Fibroblast of mammary gland (primary cell): Measurements from ENCODE around the gene COPG1.
"Not testable (repeated sequence)": the region's sequence is repeated elsewhere in the genome, so short reads cannot be mapped to it uniquely, and the experiment has no call there.

Experiments
- DNase-seq: peaks from one replicate; pipeline ENCODE4 v3.0.0-alpha.2; 2010; ENCODE audit warnings: low read depth
- H3K4me3 ChIP-seq: 2 replicates; pipeline ENCODE4 v1.5.1; 2011; ENCODE audit warnings: low read depth, mild to moderate bottlenecking, low read length, moderate library complexity; ENCODE audit not compliant: control insufficient read depth
- TF ChIP-seq, protein P1 (sequence below): conservative IDR thresholded peaks from 2 replicates; pipeline ENCODE4 v1.5.1; 2011; ENCODE audit warnings: low read depth, low read length, inconsistent platforms; ENCODE audit not compliant: control insufficient read depth, insufficient read depth

The COPG1 gene

DNA sequence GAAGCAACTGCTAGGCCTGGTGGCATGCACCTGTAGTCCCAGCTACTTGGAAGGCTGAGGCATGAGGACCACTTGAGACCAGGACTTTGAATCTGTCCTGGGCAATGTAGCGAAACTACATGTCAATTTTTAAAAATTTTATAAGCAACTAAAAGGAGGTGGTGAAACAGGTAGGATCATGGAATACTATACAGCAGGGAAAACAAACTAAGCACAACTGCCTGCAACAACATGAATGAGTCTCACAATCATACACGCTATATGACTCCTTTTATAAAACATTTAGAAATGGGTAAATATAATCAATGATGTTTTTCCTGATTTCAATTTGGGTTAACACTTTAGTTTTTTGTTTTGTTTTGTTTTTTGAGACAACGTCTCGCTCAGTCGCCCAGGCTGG lies 36.2 kb upstream of the COPG1 start:
- H3K4me3 ChIP-seq: no peak overlapping the region
- DNase-seq: no peak
- TF ChIP-seq, protein P1, sequence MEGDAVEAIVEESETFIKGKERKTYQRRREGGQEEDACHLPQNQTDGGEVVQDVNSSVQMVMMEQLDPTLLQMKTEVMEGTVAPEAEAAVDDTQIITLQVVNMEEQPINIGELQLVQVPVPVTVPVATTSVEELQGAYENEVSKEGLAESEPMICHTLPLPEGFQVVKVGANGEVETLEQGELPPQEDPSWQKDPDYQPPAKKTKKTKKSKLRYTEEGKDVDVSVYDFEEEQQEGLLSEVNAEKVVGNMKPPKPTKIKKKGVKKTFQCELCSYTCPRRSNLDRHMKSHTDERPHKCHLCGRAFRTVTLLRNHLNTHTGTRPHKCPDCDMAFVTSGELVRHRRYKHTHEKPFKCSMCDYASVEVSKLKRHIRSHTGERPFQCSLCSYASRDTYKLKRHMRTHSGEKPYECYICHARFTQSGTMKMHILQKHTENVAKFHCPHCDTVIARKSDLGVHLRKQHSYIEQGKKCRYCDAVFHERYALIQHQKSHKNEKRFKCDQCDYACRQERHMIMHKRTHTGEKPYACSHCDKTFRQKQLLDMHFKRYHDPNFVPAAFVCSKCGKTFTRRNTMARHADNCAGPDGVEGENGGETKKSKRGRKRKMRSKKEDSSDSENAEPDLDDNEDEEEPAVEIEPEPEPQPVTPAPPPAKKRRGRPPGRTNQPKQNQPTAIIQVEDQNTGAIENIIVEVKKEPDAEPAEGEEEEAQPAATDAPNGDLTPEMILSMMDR: no peak

DNA sequence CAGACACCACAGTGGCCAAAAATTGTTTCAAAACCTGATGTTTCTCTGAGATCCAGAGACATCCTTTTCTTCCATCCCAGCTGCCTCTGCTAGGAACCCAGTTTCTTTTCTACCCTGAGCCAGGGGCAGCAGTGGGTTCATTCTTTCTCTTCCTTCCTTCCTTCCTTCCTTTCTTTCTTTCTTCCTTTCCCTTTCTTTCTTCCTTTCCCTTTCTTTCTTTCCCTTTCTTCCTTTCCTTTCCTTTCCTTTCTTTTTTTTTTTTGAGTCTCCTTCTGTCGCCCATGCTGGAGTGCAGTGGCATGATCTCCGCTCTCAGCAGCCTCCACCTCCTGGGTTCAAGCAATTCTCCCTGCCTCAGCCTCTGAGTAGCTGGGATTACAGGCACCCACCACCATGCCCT lies 30.7 kb upstream of the COPG1 start:
- H3K4me3 ChIP-seq: no peak overlapping the region
- TF ChIP-seq, protein P1: no peak
- no peak for DNase-seq

DNA sequence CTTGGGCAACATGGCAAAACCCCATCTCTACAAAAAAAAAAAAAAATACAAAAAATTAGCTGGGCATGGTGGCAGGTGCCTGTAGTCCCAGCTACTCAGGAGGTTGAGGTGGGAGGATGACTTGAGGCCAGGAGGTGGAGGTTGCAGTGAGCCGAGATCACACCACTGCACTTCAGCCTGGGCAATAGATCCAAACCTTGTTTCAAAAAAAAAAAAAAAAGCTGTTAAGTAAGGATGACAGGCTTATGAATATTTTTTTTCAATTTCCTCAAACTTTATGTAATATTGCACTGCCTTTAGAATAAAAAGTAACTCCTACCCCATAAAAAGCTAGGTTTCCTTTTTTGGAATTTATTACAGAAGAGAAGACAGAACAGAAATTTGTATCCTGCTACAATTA lies 25.0 kb upstream of the COPG1 start:
- H3K4me3 ChIP-seq, DNase-seq: not testable (repeated sequence)

DNA sequence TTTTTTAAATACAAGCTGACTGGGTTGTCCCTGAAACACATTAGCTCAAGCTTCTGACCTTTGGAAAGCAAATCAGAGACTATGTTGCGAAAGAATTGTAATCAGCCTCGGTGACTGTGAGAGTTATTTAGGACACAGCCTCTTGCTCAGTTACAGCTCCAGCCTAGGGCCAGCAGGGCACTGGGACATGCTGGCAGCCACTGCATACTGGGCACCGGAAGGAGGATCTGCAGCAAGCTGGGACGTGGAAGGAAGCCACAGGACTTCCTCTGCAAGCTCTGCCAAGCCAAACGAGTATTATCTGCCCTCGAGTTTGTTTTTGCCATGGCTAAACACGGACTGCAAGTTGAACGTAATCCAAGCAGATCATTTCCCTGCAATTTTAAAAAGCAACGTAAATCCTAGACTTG lies 24.4 kb upstream of the COPG1 start:
- TF ChIP-seq, protein P1: no peak
- H3K4me3 ChIP-seq: peak overlapping the region; percentile 23
- DNase-seq: peak; percentile 78

DNA sequence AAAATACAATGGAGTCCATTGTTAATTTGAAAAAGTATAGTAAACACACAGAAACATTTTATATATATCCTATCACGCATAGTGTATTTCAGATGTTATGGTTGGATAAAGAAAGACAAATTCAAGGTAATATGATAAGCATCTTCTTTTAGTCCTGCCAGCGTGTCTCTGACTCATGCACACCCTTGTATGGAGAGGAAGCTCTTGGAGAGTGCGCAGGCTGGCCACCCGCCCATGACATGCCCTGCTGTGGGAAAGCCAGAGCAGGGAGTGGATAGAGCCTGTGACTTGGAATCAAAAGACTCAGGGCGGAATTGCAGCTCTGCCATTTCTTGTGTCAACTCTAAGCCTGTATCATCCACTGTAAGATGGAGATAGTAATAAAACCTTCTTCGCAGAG lies 23.0 kb upstream of the COPG1 start:
- no peak overlapping the region for H3K4me3 ChIP-seq
- TF ChIP-seq, protein P1: no peak
- peak; percentile 95 for DNase-seq

DNA sequence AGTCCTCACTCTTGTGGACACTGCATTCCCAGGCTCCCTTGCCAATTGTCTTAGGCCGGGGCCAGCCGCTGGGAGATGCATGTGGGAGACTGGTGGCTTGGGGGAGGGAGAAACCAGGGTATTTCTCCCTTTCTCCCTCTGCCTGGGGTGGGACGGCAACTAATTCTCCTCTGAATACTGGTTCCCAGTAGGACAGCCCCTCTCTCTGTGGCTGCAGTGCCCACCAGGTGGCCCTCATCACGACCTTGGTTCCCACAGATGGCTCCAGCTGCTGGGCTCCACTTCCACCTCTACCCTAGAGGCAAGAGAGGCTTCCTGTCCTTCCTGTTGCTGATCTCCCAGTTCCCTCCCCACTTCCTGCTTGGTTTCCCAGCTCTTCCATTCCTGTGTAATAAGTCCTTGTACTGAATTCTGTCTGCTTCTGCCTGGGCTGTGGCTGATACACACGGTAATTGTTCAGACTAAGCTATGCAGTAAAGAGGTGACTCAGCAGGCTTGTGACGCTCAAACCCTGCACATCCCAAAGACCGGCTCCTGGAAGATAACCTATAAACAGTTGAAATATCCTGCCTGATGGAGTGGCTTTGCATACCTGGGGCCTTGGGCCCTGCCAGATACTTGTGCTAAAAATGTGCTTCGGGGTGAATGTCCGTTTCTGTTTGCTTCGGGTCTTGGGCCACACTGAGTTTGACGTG lies 20.4 kb upstream of the COPG1 start:
- TF ChIP-seq, protein P1: no peak
- DNase-seq: peak; percentile 86
- H3K4me3 ChIP-seq: no peak overlapping the region

DNA sequence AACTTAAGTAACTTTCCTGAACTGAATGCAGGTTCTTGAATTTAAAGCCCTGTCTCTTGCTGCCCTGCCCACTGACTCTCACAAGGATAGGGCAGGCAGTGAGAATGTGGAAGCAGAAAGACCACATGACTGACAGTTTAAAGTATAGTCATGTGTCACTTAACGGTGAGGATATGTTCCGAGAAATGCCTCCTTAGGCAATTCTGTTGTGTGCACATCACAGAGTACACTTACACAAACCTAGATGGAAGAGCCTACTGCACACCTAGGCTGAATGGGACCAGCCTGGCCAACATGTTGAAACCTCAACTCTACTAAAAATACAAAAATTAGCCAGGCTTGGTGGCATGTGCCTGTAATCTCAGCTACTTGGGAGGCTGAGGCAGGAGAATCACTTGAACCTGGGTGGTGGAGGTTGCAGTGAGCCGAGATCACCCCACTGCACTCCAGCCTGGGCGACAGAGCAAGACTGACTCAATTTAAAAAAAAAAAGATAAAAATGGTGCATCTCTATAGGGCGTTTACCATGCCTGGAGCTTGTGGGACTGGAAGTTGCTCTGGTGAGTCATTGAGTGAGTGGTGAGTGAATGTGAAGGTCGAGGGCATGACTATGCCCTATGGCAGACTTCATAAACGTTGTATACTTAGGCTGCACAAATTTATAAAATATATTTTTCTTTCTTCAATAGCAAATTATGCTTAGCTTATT lies 18.9 kb upstream of the COPG1 start:
- TF ChIP-seq, protein P1: no peak
- peak; percentile 96 for DNase-seq
- no peak overlapping the region for H3K4me3 ChIP-seq
